ENCODE results near the gene DCTN3. TPM values are rescaled to one million over a fixed set of nuclear protein-coding genes. Genes with fewer than 3 reads are reported as not detected.

DCTN3 gene
- total and polyA plus RNA-seq, 8 donors: 9.3 to 107 (median 55.4) TPM

GRCh38 chr9:34591917-34592866 is 28.1 kb downstream of the DCTN3 start:
- 20 to 30% (median 21%) methylated on average over 13 to 16 of the region's 16 CpGs for WGBS, 5 donors
- intact Hi-C loops (cut with DNase I; ENCODE audit: low total_unique reads): loop anchor here (5.0 kb wide), 1 partner anchor 40 kb away; no protein-coding TSS in a partner anchor
- peak overlapping the region in 2 of 5 donors; percentile 2 to 40 for H3K27ac ChIP-seq

GRCh38 chr9:34591248-34591916 is 28.9 kb downstream of the DCTN3 start:
- Histone ChIP-seq H3K4me3 (peak overlapping the region; percentile 24 to 66 (median 48)), H3K4me1 (peaks cover 38 to 54% (median 47%) of the 10 kb centered on the region in 4 donors), H3K9me3 (no peaks in the 10 kb centered on the region), H3K27me3 (peaks cover 3 to 90% (median 74%) of the 10 kb centered on the region in 3 donors), H3K36me3 (no peaks in the 10 kb centered on the region), H3K27ac (peak overlapping the region in 2 of 5 donors; percentile 41 to 50)
- intact Hi-C loops (cut with DNase I; ENCODE audit: low total_unique reads): loop anchor here (5.0 kb wide), 1 partner anchor 39 kb away; no protein-coding TSS in a partner anchor
- TF ChIP-seq POLR2A (IDR thresholded peaks at IDR 0.05) (no peak), EP300 (IDR thresholded peaks at IDR 0.05) (no peak), POLR2AphosphoS5 (IDR thresholded peaks at IDR 0.05) (peak in 1 of 3 donors; percentile 13), CTCF (IDR thresholded peaks at IDR 0.05) (peak in 5 of 7 experiments; percentile 82 to 93 (median 92))
- DNase-seq: peak; percentile 89 to 94
- 3 to 10% (median 5%) methylated on average over 51 to 60 of the region's 60 CpGs for WGBS, 5 donors

More at GRCh38 chr9:34591917-34592866, 28.1 kb downstream of the DCTN3 start:
- Histone ChIP-seq H3K36me3 (no peaks in the 10 kb centered on the region), H3K9me3 (no peaks in the 10 kb centered on the region), H3K4me1 (peaks cover 38 to 54% (median 47%) of the 10 kb centered on the region in 4 donors), H3K27me3 (peaks cover 3 to 82% (median 71%) of the 10 kb centered on the region in 3 donors), H3K4me3 (peak overlapping the region in 2 of 4 donors; percentile 61 to 66)
- no peak for DNase-seq
- TF ChIP-seq CTCF (IDR thresholded peaks at IDR 0.05) (peak in 1 of 7 experiments; percentile 50), EP300 (IDR thresholded peaks at IDR 0.05) (no peak)

GRCh38 chr9:34590381-34591247 is 29.7 kb downstream of the DCTN3 start:
- 11 to 23% (median 15%) methylated on average over 33 to 40 of the region's 40 CpGs for whole genome bisulfite sequencing, 5 donors
- Histone ChIP-seq H3K4me1 (peaks cover 38 to 54% (median 47%) of the 10 kb centered on the region in 4 donors), H3K27ac (peak overlapping the region in 2 of 5 donors; percentile 41 to 50), H3K27me3 (peaks cover 5 to 98% (median 81%) of the 10 kb centered on the region in 3 donors), H3K36me3 (no peaks in the 10 kb centered on the region), H3K4me3 (peak overlapping the region; percentile 53 to 66 (median 58)), H3K9me3 (no peaks in the 10 kb centered on the region)
- peak in 1 of 2 donors; percentile 55 for DNase-seq
- intact Hi-C loops (cut with DNase I; ENCODE audit: low total_unique reads): loop anchor here (5.0 kb wide), 1 partner anchor 38 kb away; no protein-coding TSS in a partner anchor
- TF ChIP-seq CTCF (IDR thresholded peaks at IDR 0.05) (no peak), POLR2AphosphoS5 (IDR thresholded peaks at IDR 0.05) (no peak), POLR2A (IDR thresholded peaks at IDR 0.05) (no peak), EP300 (IDR thresholded peaks at IDR 0.05) (no peak)
